Endothelial cell of umbilical vein (primary cell): ENCODE data around the gene HDHD2. TPM values are rescaled to one million over a fixed set of nuclear protein-coding genes. Genes with fewer than 3 reads are reported as not detected.

Experiments
- BruUV-seq: library from RNA; stranded (reverse); fragments of 400-500 nt; replicated peaks from 2 replicates; lab custom pipeline; 2021; lab: Mats Ljungman, UMichigan
- CTCF ChIA-PET: fragments of 300-600, 350-600 bp; sonication (Branson Sonifier 250); formaldehyde crosslinking; loops from one replicate; lab custom pipeline; 2021; ENCODE audit warnings: antibody characterized with exemption, inconsistent platforms; lab: Charles Lee
- POLR2A ChIA-PET: fragments of 300-600, 350-600 bp; sonication (Branson Sonifier 250); formaldehyde crosslinking; loops from one replicate; lab custom pipeline; 2021; ENCODE audit warnings: antibody characterized with exemption, inconsistent platforms; lab: Charles Lee
- DNase-seq: peaks from one replicate; pipeline ENCODE4 v3.0.0-alpha.2; 2011; ENCODE audit warnings: low read depth, low spot score
- FAIRE-seq: peaks from 2 replicates; lab custom pipeline; 2011; peaks lifted over from hg19 to GRCh38; lab: Jason Lieb, UNC
- H2AFZ ChIP-seq: 2 replicates; pipeline ENCODE4 v1.6.0; 2012; ENCODE audit warnings: low read depth, low read length, control low read depth, inconsistent platforms
- H3K27ac ChIP-seq: 2 replicates; pipeline ENCODE4 v1.5.1; 2011; ENCODE audit warnings: low read depth, mild to moderate bottlenecking, control low read depth, low read length, moderate library complexity; ENCODE audit not compliant: insufficient read depth
- H3K27me3 ChIP-seq, 2 experiments: 2 replicates each; pipeline versions ENCODE4 v1.6.0 to v1.6.1; 2011; ENCODE audit warnings: low read length in 2 of 2, mixed read lengths in 1 of 2; ENCODE audit not compliant: control insufficient read depth in 2 of 2, insufficient read depth in 2 of 2
- H3K36me3 ChIP-seq, 2 experiments: 2 replicates in 1 of 2; 3 replicates in 1 of 2; pipeline ENCODE4 v1.5.1; 2011; ENCODE audit warnings: low read length in 2 of 2, mild to moderate bottlenecking in 1 of 2, moderate library complexity in 1 of 2; ENCODE audit not compliant: control insufficient read depth in 2 of 2, insufficient read depth in 2 of 2; ENCODE audit errors: extremely low read depth in 1 of 2
- H3K4me1 ChIP-seq: 3 replicates; pipeline ENCODE4 v1.5.1; 2011; ENCODE audit warnings: mild to moderate bottlenecking, low read length; ENCODE audit not compliant: control insufficient read depth, insufficient read depth; ENCODE audit errors: extremely low read depth
- H3K4me2 ChIP-seq: 2 replicates; pipeline ENCODE4 v1.6.1; 2011; ENCODE audit warnings: low read length, control low read depth, mixed read lengths; ENCODE audit not compliant: insufficient read depth
- H3K4me3 ChIP-seq, 3 experiments: fragments of 200-600 bp in 1 of 3; sonication (generic), shearing (Covaris generic) in 1 of 3; replicated peaks in 1 of 3; 2 replicates each; pipeline ENCODE4 v1.5.1; 2011 to 2016; ENCODE audit warnings: control low read depth in 3 of 3, low read length in 3 of 3, mild to moderate bottlenecking in 2 of 3, inconsistent platforms in 1 of 3, low read depth in 1 of 3, moderate library complexity in 1 of 3; ENCODE audit not compliant: insufficient read depth in 1 of 3
- H3K79me2 ChIP-seq: 2 replicates; pipeline ENCODE4 v1.6.0; 2012; ENCODE audit warnings: low read length, inconsistent platforms; ENCODE audit not compliant: control insufficient read depth, insufficient read depth
- H3K9ac ChIP-seq: replicated peaks from 2 replicates; pipeline ENCODE3; 2011; ENCODE audit warnings: low read length, control low read depth; ENCODE audit not compliant: insufficient read depth; ENCODE audit errors: extremely low read depth
- H3K9me1 ChIP-seq: replicated peaks from 3 replicates; pipeline ENCODE4 v1.6.0; 2011; ENCODE audit warnings: mild to moderate bottlenecking, low read length; ENCODE audit not compliant: control insufficient read depth, insufficient read depth; ENCODE audit errors: extremely low read depth
- H3K9me3 ChIP-seq: replicated peaks from 2 replicates; pipeline ENCODE4 v1.5.1; 2012; ENCODE audit warnings: low read length, inconsistent platforms; ENCODE audit not compliant: control insufficient read depth, insufficient read depth
- H4K20me1 ChIP-seq: replicated peaks from 2 replicates; pipeline ENCODE3; 2011; ENCODE audit warnings: mild to moderate bottlenecking, low read length; ENCODE audit not compliant: control insufficient read depth, insufficient read depth; ENCODE audit errors: extremely low read depth
- CTCF ChIP-seq, 2 donors: IDR thresholded peaks; 1 replicate in 1 of 2; 2 replicates in 1 of 2; pipeline ENCODE4 v1.5.1; 2011; ENCODE audit warnings: low read length in 2 of 2, mild to moderate bottlenecking in 2 of 2, moderate library complexity in 2 of 2, control low read depth in 1 of 2, inconsistent platforms in 1 of 2, low read depth in 1 of 2; ENCODE audit not compliant: insufficient read depth in 1 of 2; ENCODE audit errors: extremely low read depth in 1 of 2
- FOS ChIP-seq: IDR thresholded peaks from 2 replicates; pipeline ENCODE4 v1.6.1; 2011; ENCODE audit warnings: mild to moderate bottlenecking, low read length, moderate library complexity, borderline replicate concordance; ENCODE audit not compliant: insufficient read depth
- GATA2 ChIP-seq: IDR thresholded peaks from 2 replicates; pipeline ENCODE4 v1.7.0; 2011; ENCODE audit warnings: low read depth, mild to moderate bottlenecking, moderate library complexity, mixed read lengths, low read length; ENCODE audit not compliant: insufficient read length, insufficient read depth
- JUN ChIP-seq: IDR thresholded peaks from 2 replicates; pipeline ENCODE4 v1.6.1; 2011; ENCODE audit warnings: borderline replicate concordance, low read depth; ENCODE audit not compliant: insufficient read length, insufficient read depth
- MYC ChIP-seq: IDR thresholded peaks from one replicate; pipeline ENCODE4 v1.6.1; 2011; ENCODE audit warnings: mild to moderate bottlenecking, low read depth, low read length
- POLR2A ChIP-seq: IDR thresholded peaks from 2 replicates; pipeline ENCODE4 v1.6.1; 2012; ENCODE audit warnings: low read depth, mild to moderate bottlenecking, control low read depth, low read length
- POLR2AphosphoS5 ChIP-seq: IDR thresholded peaks from 2 replicates; pipeline ENCODE4 v1.6.1; 2012; ENCODE audit warnings: low read depth, mild to moderate bottlenecking, control low read depth, low read length, moderate library complexity; ENCODE audit not compliant: insufficient read depth
- dilution Hi-C: fragments of 300-500 bp; cut with MboI; formaldehyde crosslinking; loops from one replicate; pipeline ENCODE4 v1.15.0; 2019; ENCODE audit warnings: low sequenced_read_pairs; ENCODE audit not compliant: extremely low pct_ligation_motif_present
- intact Hi-C: fragments of 100-400 bp; cut with micrococcal nuclease; formaldehyde crosslinking; loops from one replicate; pipeline ENCODE4 v1.10.0; 2022
- polyA plus RNA-seq, 4 experiments: library from polyadenylated mRNA; depleted of rRNA in 3 of 4; stranded (reverse) in 3 of 4; unstranded in 1 of 4; fragments of >200 nt; gene quantifications; 2 replicates each; pipeline versions ENCODE4 v1.2.1 to v1.2.3, GENCODE V29; 2011 to 2012; ENCODE audit warnings: missing spikeins in 1 of 4
- total RNA-seq: library from RNA; stranded (reverse); gene quantifications from 2 replicates; pipeline ENCODE4 v1.2.3, GENCODE V29; 2021

HDHD2 gene
- total and polyA plus RNA-seq, 2 donors (not counting 3 experiments of a cell fraction or from before 2014, with no cell fraction given) = 3.5 to 18.7 TPM

GRCh38 chr18:47146206-47146605, 4.1 kb downstream of the HDHD2 start:
- no peak overlapping the region for H3K4me3 ChIP-seq
- FAIRE-seq (no peak), DNase-seq (no peak)
- H2AFZ ChIP-seq = no peak overlapping the region
- BruUV-seq = no TSS peak
- peaks cover 13% of the 10 kb centered on the region for H3K4me1 ChIP-seq
- ChIA-PET CTCF (interaction anchor here (1.0 kb wide), 1 partner anchor 10 kb away, joined by 3 read pairs; no protein-coding TSS in a partner anchor), POLR2A (no interaction called here)
- H3K27me3 ChIP-seq = no peaks in the 10 kb centered on the region
- no peaks in the 10 kb centered on the region for H3K36me3 ChIP-seq
- H3K9me3 ChIP-seq = no peaks in the 10 kb centered on the region
- no peaks in the 10 kb centered on the region for H4K20me1 ChIP-seq
- TF ChIP-seq MYC (no peak), POLR2A (no peak)
- H3K27ac ChIP-seq = no peak overlapping the region
- intact Hi-C loops = no loop called here
- no peak overlapping the region for H3K9ac ChIP-seq
- H3K79me2 ChIP-seq = peaks cover 28% of the 10 kb centered on the region
- H3K4me2 ChIP-seq = no peak overlapping the region
- H3K9me1 ChIP-seq = no peaks in the 10 kb centered on the region
- dilution Hi-C loops = no loop called here

- Histone ChIP-seq H3K4me1 (no peaks in the 10 kb centered on the region), H3K36me3 (no peaks in the 10 kb centered on the region), H3K27me3 (no peaks in the 10 kb centered on the region), H3K9me1 (no peaks in the 10 kb centered on the region), H3K9me3 (no peaks in the 10 kb centered on the region), H3K27ac (no peak overlapping the region), H4K20me1 (no peaks in the 10 kb centered on the region), H3K79me2 (peaks cover 23% of the 10 kb centered on the region), H3K9ac (no peak overlapping the region), H2AFZ (no peak overlapping the region), H3K4me2 (no peak overlapping the region), H3K4me3 (no peak overlapping the region)
- POLR2A ChIA-PET = no interaction called here
- DNase-seq = no peak
- dilution Hi-C loops (no loop called here), intact Hi-C loops (no loop called here)
- BruUV-seq = no TSS peak
- CTCF ChIA-PET = interaction anchor here (0.7 kb wide), 1 partner anchor 149 kb away, joined by 3 read pairs; no protein-coding TSS in a partner anchor
- TF ChIP-seq POLR2A (no peak), GATA2 (no peak), POLR2AphosphoS5 (no peak), MYC (no peak), JUN (no peak), FOS (no peak), CTCF (IDR thresholded peaks at IDR 0.05; ENCODE audit: extremely low read depth in 1 of 2, insufficient read depth in 1 of 2, low read depth in 1 of 2, low read length in 2 of 2) (no peak)
- FAIRE-seq = no peak
Measured at GRCh38 chr18:47143899-47144485, 6.3 kb downstream of the HDHD2 start.
